ENCODE results near the gene IMPA2.

DNA sequence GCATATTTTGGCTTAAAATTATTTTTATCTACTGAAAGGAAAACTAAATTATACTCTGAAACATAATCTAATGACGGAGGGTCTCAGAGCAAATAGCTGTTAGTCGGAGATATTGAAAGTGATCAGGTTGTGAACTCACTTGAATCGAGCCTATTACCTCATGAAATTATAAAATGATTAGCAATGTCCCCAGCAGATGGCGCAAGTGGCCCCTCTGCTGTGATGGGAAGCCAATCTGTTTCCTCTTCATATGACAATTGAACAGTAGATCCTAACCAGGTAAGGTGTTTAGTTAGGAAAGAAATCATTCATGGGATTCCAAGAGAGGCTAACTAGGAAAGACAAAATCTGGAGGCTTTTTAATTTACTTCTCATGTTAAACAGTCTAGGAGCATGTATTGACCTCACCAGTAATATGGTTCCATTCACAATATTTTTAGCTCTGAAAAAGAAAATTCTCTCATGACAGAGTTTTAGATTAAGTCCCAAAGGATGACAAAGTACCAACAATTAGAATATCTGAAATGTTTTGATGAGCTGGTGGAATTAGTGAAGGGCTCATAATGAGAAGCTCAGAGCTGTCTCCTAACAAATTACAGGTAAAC lies 43.3 kb upstream of the IMPA2 start:
- TF ChIP-seq, protein P1, sequence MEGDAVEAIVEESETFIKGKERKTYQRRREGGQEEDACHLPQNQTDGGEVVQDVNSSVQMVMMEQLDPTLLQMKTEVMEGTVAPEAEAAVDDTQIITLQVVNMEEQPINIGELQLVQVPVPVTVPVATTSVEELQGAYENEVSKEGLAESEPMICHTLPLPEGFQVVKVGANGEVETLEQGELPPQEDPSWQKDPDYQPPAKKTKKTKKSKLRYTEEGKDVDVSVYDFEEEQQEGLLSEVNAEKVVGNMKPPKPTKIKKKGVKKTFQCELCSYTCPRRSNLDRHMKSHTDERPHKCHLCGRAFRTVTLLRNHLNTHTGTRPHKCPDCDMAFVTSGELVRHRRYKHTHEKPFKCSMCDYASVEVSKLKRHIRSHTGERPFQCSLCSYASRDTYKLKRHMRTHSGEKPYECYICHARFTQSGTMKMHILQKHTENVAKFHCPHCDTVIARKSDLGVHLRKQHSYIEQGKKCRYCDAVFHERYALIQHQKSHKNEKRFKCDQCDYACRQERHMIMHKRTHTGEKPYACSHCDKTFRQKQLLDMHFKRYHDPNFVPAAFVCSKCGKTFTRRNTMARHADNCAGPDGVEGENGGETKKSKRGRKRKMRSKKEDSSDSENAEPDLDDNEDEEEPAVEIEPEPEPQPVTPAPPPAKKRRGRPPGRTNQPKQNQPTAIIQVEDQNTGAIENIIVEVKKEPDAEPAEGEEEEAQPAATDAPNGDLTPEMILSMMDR (IDR thresholded peaks at IDR 0.05; ENCODE audit: low read depth, low read length, poor library complexity, severe bottlenecking) = peak; percentile 77
- no peak for TF ChIP-seq EZH2phosphoT487 (IDR thresholded peaks at IDR 0.05; ENCODE audit: borderline replicate concordance, low read length)

Data from DOHH2 (cell line).